HFF-Myc (cell line): ENCODE data around the gene HSD11B2.

Source experiments
- DNase-seq: peaks from one replicate; pipeline ENCODE4 v3.0.0-alpha.2; 2011; ENCODE audit warnings: low read depth; ENCODE audit errors: extremely low read depth
- H3K4me3 ChIP-seq: replicated peaks from 2 replicates; pipeline ENCODE4 v1.5.1; 2011; ENCODE audit warnings: low read depth, mild to moderate bottlenecking, control low read depth, low read length
- CTCF ChIP-seq: IDR thresholded peaks from 2 replicates; pipeline ENCODE4 v1.5.1; 2012; ENCODE audit warnings: mild to moderate bottlenecking, low read depth, low read length, control low read depth; ENCODE audit errors: missing control alignments

Gene HSD11B2

GRCh38 chr16:67441907-67442306 lies 11.0 kb downstream of the HSD11B2 start:
- no peak for DNase-seq
- H3K4me3 ChIP-seq, result no peak overlapping the region
- TF ChIP-seq CTCF, result no peak

- TF ChIP-seq CTCF, result no peak
- H3K4me3 ChIP-seq, result no peak overlapping the region
- no peak for DNase-seq
These were observed 11.8 kb downstream of the HSD11B2 start for GRCh38 chr16:67442581-67443255.

- no peak for DNase-seq
- TF ChIP-seq CTCF, result no peak
- no peak overlapping the region for H3K4me3 ChIP-seq
These were observed 12.3 kb downstream of the HSD11B2 start for GRCh38 chr16:67443265-67443664.

GRCh38 chr16:67444259-67445125 lies 13.6 kb downstream of the HSD11B2 start:
- DNase-seq, result no peak
- H3K4me3 ChIP-seq, result no peak overlapping the region
- TF ChIP-seq CTCF, result no peak

GRCh38 chr16:67445126-67445426 lies 14.2 kb downstream of the HSD11B2 start:
- no peak for TF ChIP-seq CTCF
- DNase-seq, result no peak
- no peak overlapping the region for H3K4me3 ChIP-seq

GRCh38 chr16:67445441-67445912 lies 14.6 kb downstream of the HSD11B2 start:
- H3K4me3 ChIP-seq, result no peak overlapping the region
- TF ChIP-seq CTCF, result peak; percentile 7

More at GRCh38 chr16:67445441-67445912, 14.6 kb downstream of the HSD11B2 start:
- DNase-seq, result no peak
